ENCODE results near the gene DUSP19.

The DUSP19 gene

DNA sequence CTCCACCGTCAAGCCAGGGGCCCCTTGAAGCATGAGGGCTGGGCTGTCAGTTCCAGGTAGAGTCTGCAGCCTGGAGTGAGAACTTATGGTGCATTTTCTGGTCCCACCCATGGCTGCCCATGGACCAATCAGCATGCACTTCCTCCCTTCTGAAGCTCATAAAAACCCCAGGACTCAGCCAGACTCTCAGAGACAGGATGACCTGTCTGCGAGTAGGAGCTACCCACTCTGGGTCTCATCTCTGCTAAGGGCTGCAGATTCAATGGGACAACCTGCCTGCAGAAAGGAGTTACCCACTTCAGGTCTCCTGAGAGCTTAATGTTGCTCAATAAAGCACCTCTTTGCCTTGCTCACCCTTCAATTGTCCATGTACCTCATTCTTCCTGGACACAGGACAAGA lies 9.4 kb upstream of the DUSP19 start:
- DNase-seq = no peak

DNA sequence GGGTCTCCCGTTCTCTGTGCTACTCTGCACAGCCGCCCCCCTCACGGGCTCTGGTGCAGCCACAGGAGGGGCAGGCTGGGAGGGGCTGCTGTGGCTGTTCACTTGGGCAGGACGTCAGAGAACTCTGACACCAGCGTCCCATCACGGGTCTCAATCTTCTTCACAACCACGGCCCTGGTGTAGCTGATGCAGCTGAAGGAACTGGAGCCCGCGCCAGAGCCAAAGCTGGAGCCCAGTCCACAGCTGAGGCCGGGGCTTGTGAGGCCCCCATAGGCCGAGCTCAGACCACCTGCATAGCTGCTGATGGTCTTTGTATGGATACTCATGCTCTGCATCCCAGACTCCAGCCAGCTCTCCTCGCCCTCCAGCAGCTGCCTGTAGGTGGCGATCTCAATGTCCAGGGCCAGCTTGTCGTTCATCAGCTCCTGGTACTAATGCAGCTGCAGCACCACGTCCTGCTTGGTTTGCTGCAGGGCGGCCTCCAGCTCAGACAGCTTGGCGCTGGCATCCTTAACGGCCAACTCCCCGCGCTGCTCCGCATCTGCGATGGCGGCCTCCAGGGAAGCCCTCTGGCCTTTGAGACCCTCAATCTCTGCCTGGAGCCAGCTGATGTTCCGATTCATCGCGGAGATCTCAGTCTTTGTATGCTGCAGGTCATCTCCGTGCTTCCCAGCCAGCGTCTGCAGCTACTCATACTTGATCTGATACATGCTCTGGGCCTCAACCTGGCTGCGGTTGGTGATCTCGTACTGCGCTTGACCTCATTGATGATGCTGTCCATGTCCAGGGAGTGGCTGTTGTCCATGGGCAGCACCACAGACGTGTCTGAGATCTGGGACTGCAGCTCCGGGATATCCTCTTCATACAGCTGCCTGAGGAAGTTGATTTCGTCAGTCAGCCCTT lies 7.4 kb upstream of the DUSP19 start:
- DNase-seq = no peak

DNA sequence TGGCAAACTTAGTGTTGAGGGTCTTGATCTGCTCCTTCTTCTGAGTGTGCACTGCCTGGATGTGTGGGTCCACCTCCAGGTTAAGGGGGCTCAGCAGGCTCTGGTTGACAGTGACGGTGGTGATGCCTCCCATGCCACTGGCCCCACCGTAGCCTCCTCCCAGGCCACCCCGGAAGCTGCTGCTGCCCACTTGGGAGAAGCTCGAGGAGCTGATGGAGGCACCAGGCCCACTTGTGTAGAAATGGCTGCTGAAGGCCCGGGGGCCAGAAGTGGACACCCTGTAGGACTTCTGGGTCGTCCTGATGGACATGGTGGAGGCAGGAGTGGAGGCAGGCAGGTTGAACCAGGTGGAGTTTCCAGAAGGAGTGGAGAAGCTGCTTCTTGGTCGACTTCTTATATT lies 6.4 kb upstream of the DUSP19 start:
- no peak for DNase-seq

DNA sequence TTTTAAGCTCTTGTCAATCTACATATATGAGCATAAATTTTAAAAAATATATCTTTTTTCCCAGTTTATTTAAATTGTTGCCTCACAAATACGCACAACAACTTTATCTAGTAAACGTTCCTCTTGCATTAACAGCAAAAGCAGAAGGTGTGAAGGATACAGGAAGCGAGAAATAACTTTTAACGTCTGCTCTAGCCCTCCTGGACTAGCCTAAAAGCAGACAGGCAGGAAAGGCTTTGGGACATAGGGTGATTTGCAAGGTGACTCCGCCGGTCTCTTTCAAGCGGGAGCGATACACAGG lies 434 bp upstream of the DUSP19 start:
- no peak for DNase-seq

DNA sequence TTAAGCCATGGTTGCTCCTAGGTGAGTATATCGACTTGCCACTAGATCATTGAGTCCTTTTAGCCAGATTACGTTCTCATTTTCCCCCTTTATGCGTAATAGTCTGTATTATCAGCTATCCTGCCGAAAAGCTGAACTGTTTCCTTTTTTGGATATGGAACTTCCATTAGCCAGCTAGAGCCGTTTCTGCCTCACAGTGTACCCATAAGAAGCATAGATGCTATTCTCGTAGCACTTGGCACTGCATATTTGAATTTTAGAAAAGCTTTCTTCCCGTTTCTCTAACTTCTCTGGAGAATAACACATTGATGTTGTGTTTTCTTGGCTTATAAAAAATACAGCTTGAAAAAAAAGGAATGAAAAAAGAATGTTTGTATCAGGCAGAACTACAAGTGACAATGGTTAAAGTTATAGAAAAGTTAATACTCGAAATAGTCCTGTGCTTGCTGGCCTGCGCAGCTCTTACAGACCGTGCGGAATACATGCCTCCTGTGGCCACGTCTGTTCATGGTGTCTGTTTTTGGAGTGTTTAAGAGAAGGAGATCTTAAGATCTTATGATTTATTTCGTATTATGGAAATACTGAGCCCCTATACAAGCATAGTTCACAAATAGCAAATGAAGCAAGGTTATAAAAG lies 710 bp downstream of the DUSP19 start:
- DNase-seq = no peak

DNA sequence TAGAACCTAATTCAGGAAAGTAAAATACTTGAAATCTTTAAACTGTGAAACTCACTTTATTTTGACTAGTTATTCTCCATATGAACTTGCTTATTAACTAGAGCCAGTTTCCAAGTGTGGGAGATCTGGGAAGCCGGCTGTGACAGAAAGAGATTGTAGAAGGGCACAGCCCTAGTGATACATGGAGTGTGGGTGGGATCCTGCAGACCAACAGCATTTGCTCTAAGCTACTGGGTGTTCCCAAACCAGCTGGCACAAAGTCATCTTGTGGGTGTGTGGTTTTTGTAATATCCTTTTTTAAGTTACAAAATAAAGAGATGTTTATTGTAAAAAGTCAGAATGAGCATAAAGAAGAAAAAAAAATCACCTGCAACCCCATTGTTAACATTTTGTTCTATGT lies 3.4 kb downstream of the DUSP19 start:
- no peak for DNase-seq

DNA sequence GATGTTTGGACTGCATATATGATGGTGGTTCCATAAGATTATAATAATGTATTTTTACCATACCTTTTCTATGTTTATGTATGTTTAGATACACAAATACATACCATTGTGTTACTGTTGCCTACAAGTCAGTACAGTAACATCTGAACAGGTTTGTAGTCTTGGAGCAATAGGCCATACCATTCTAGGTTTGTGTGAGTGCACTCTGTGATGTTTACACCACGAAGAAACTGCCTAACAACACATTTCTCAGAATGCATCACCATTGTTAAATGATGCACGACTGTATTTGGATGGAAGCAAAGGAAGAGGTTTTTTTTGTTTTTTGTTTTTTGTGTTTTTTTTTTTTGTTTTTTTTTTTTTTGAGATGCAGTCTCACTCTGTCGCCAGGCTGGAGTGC lies 9.5 kb downstream of the DUSP19 start:
- no peak for DNase-seq

DNA sequence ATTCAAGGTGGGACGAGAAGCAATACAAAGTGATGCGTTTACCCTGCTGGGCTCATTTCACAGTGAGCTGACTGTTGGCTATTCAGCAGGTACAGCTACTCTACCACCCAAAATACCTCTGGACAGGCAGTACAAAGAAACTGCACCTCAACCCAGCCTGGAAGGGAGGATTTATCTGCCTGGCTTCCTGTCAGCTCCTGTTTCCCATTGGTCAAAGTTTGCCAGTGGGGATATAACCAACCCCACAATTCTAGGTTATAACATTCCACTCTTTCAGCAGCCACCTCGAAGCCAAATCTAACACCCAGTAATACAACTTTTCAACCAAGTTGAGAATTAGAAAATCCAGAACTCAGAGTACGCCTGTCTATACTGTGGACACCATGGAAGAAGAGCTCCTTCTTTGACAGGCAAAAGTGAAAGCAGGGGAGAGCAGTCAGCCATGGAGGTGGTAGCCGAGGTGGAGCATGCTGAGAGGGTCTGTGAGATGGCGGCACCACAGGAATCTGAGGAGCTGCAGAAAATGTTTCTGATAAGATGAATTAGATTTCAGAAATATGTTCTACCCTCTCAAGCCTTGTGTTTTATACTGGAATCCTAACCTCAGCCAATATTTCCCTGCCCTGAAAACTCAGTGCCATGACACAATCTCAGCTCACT lies 10.8 kb downstream of the DUSP19 start:
- DNase-seq = no peak

DNA sequence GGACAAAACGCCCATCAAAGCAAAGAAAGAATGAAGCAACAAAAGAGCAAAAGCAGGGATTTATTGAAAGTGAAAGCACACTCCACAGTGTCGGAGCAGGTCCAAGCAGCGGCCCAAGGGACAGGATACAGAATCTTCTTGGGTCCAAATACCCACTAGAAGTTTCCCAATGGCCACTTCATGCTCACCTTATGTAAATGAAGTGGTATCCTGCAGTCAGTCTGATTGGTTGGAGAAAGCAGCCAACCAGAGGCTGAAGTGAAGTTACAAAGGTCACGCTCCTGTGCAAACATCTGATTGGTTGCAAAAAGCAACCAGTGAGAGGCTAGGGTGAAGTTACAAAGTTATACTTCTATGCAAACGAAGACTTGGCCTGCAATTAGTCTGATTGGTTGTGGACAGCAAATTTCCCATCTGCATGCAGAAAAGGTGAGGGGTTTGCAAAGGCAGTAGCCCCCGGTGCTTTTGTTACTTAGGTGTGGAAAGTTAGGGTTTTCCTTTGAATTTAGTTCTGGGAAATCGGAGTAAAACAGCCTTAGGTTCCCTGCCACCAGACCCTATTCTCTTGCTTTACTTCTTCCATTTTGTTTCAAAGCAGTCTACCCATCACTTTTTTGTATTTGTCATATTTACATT lies 12.9 kb downstream of the DUSP19 start:
- DNase-seq = no peak

DNA sequence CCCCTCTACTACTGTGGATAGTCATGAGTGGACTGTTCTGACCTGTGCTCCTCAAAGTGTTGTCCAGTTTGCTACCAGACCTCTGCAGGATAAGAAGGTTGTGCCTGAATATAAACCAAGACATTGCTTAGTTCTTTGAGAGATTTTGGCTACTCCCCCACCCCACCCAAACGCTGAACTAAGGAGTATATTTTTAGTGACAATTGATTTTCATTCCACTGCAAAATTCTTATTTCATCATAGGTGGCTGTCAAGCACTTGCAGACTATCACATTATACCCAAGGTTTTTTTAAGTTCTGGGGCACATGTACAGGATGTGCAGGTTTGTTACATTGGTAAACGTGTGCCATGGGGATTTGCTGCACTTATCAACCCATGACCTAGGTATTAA lies 13.4 kb downstream of the DUSP19 start:
- DNase-seq = no peak

DNA sequence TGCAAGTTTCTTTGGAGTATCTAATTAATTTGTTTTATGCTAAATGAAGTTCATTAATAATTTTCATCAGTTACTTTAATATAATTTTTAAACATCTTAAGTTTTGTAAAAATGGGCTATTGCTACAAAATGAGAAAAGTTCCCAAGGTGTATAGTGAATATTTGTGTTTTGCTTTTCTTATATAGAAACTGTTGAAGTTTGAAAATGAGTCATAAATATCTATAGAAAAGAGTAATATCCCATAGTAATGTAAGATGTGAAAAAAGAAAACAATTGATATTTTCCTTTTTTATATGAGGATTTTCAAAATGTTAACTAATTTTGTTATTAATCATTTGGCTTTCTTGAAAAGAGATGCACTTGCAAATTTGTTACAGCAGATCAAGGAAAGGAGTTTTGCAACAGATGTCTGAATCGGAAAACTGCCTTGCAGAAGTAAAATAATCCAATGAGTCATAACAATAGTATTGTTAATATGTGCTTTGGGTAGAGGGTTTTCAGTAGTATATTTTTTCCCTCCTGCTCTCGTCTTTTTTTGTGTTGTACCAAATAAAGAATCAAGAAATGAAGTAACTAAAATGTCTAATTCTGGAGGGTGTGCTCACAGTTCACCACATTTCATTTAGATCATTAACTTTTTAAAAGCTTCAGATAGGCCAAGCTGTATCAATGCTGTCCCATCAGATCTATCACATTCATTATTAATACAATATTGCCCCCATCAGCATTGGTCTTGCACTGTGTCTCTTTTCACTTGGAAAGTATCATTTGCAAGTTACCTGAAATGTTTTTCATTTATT lies 15.5 kb downstream of the DUSP19 start:
- DNase-seq = no peak

DNA sequence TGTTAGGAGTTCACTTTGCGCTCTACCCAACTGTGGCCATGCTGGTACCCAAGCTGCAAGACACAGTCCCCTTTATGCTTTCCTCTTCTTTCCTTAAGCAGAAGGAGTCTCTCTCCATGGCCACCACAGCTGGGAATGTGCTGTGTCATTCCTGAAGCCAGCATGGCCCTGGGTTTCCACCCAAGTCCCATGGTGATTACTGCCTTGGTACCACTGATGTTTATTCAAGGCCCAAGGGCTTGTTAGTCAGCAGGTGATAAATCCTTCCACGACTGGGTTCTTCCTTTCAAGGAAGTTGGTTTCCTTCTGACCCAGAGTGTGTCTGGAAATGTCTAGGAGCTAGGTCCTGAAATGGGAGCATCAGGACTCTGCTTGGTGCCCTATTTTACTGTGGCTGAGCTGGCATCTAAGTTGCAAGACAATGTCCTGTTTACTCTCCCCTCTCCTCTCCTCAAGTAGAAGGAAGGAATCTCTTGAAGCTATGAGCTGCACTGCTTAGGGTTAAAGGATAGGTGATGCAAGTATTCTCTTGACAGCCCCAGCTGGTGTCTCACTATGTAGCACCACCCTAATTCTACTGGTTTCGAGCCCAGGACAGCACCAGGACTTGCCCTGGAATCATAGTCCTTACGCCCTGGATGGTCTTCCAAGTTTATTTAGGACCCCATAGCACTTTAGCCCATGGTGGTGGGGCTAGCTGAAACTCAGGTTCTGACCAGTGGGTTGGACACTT lies 27.0 kb downstream of the DUSP19 start:
- DNase-seq = no peak

DNA sequence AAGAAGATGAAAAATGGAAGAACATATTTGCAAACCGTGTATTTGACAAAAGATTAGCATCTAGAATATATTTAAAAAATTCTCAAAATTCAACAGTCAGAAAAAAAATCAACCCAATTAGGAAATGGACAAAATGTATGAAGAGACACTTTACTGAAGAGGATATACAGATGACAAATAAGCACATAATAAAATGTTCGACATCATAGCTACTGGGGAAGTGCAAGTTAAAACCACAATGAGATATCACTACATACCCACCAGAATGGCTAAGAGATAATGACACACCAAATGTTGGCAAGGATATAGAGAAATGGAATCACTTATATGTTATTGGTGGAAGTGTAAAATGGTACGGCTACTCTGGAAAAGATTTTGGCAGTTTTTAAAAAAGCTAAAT lies 34.0 kb downstream of the DUSP19 start:
- no peak for DNase-seq

DNA sequence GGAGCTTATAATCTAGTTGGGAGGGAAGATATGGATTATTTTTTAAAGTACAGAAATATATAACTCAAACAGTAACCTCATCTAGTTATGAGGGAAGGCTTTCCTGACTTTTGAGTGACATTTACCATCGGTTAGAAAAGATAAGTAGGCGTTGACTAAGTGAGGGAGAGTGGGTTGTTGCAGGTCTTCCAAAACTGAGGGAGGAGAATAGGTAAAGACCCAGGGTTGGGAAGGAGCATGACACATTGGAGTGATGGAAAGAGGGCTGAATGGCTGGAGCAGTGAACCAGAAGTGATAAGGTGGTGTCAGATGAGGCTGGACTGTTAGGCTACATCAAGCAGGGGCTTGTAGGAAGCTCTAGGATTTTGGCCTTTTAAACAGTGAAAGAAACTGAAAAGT lies 35.1 kb downstream of the DUSP19 start:
- no peak for DNase-seq

DNA sequence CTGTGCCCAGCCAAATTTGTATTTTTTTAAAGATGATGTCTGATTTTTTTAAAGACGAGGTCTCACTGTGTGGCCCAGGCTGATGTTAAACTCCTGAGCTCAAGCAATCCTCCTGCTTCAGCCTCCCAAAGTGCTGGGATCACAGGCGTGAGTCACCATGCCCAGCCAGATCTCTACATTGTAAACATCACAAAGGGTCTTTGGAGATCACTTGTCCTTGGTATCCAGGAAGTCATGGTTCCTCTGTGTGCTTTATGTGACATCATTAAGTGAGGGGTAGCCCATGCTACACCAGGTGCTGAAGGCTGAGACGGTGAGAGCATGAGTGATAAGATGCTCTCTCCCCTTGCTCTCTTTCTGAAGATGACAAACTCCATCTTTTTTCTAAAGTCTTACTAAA lies 38.7 kb downstream of the DUSP19 start:
- DNase-seq = no peak

DNA sequence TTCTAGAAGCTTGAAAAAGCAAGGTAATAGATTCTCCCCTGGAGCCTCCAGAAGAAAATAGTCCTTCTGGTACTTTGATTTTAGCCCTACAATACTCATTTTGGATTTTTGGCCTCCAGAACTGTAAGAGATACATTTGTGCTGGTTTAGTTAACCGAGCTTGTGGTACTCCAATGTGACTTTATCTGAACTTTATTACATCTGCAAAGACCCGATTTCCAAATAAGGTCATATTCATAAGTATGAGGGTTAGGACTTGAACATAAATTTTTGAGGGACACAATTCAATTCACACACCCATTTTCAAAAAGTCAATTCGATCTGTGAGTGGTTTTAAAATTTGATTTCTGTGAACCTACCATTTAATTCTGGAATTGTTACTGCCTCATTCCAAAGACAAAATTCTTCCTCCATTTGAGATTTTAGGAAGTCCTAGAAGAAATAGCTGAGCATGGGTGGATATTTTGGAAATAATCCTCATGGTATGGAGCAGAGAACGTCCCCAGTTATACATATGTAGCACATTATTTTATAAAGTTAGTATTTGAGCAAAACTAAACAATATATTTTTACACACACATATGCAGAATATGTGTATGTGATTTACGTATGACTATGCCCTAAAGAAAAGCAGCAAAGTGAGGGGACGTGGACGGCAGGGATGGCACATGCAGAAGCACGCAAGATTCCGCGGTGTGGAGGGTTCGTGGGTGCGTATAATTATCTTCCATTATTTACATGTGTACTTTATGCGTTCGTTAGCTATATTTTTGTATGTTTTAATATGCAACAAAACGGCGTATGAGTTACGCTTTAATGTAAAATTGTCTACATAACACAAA lies 44.8 kb downstream of the DUSP19 start:
- no peak for DNase-seq

DNA sequence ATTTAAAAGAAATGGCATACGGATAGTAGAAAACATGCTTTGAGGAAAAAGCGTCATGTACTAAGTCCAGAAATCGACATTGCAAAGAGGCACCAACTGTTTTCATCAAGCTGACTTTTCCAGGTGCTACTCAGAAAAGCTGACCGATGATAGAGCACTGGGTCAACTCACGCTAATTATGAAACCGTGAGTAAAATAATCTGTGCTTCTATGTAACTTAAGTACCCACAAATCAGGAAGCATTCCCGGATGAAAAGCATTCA lies 45.3 kb downstream of the DUSP19 start:
- DNase-seq = no peak

DNA sequence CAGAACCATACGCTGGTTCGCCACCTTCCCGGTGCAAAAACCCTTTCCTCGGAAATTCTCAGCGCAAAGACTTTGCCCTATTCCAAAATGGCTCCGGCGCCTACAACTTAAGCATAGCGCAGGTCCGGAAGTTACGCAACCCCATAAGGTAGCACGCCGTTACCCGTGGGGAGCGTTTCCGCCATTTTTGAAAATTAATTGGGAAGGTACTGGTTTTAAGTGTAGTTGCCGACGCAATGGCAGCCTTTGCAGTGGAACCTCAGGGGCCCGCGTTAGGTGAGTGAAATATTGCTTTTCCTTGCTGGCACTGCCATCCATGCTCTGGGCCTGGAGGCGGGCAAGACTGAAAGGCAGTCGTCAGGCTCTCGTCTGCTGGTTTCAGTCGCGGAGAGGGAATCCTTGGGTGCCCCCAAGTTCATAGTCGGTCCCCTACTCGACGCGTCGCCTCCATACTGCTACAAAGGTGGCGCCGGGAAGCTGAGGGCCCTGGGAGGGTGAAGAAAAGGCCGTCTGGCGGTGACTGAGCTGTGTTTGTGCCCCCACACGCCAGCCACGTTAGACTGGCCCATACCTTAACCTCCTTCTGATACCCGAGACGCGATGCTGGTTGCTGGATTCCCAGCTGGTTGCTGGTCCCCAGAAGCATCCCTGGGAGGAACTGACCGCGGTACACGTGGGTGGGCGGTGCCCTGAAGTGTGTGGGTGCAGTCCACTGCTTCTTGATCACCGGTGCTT lies 45.8 kb downstream of the DUSP19 start, which contains the start of gene NUP35:
NUP35 (plus strand) TSS at position 222 of the 735 bp plus-strand sequence; CDS start at position 237, 15 bp downstream.
- DNase-seq = peak; percentile 92

DNA sequence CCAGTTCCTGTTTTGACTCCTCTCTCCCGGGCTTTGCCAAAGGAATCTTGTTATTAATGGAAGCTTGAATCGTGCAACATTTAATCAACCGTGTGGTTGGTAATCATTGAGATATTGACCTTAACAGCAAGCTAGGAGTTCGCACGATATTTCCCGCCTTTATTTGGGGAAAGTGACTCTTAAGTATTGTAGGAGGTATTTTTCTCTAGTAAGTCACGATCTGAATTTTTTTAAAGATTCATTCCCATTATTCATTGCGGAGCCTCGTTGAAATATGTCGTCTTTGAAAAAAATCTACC lies 46.4 kb downstream of the DUSP19 start:
- DNase-seq = no peak

DNA sequence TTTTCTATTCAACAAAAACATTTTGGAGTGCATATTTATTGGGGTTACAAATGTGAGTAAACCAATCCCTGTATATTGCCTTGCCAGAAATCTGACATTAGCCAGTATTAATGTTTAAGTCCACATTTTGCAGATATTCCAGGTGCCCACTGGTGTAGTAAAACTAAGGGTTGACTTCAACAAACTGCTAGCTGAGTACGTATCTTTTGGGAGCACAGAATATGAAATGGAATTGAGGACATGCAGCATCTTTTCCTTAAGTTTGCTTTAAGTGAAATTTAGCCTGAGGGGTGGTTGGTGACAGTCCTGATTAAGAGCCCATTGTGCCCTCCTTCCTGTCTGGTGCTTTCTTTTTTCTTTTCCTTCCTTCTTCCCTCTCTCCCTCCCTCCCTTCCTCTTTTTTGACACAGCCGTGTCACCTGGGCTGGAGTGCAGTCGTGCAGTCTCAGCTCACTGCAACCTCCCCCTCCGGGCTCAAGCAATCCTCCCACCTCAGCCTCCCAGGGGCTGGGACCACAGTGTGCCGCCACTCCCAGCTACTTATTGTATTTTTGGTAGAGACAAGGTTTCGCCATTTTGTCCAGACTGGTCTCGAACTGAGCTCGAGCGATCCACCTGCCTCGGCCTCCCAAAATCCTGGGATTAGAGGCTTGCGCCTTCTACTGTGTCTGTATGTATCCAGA lies 47.3 kb downstream of the DUSP19 start:
- no peak for DNase-seq

Measured in activated CD8-positive, alpha-beta memory T cell treated with anti-CD3 and anti-CD28 coated beads, Interleukin-2, amount 50 U/mL, for 48 hours (primary cell).